ENCODE results near the gene ARF4. TPM values are rescaled to one million over a fixed set of nuclear protein-coding genes. Genes with fewer than 3 reads are reported as not detected.
A peak's percentile ranks its signal among the peaks of the same experiment; 100 is the strongest.

Gene ARF4
- total and polyA plus RNA-seq, 2 experiments from 2014 or later: 144 to 249 TPM

GRCh38 chr3:57555306-57555705, 41.8 kb downstream of the ARF4 start:
- Histone ChIP-seq H3K36me3 (ENCODE audit: insufficient read depth) (no peaks in the 10 kb centered on the region), H3K79me2 (replicated peaks; ENCODE audit: insufficient read depth) (peaks cover 17% of the 10 kb centered on the region), H3K27ac (ENCODE audit: low read depth) (no peak overlapping the region), H3K4me3 (peak overlapping the region; percentile 86), H3K9me2 (ENCODE audit: insufficient read depth) (no peaks in the 10 kb centered on the region), H3K27me3 (ENCODE audit: insufficient read depth) (peaks cover 14% of the 10 kb centered on the region; the same call in 1 of the 2 replicates), H2AFZ (peak overlapping the region; percentile 99), H3K4me1 (ENCODE audit: insufficient read depth) (peaks cover 9% of the 10 kb centered on the region), H3F3A (replicated peaks; ENCODE audit: low read depth) (peaks cover 12% of the 10 kb centered on the region; the same call in 1 of the 2 replicates), H4K20me1 (replicated peaks; ENCODE audit: insufficient read depth) (0 out of 2 replicates have a peak, but pooled peaks cover 4% of the 10 kb centered on the region), H3K4me2 (peak overlapping the region; percentile 96)
- H3K9me3 Mint-ChIP-seq: no peaks in the 10 kb centered on the region
- peaks cover 17% of the 10 kb centered on the region; the same call in 2 of the 3 replicates for H3K4me1 Mint-ChIP-seq
- H3K4me3 Mint-ChIP-seq: peak overlapping the region; percentile 91
- H3K27ac Mint-ChIP-seq: peak overlapping the region; percentile 99; the same call in 1 of the 2 replicates
- peaks cover 15% of the 10 kb centered on the region for H3K36me3 Mint-ChIP-seq (ENCODE audit: low read depth)
- DNase-seq (ENCODE audit: low spot score): no peak
- ATAC-seq: no peak
- TF ChIP-seq CREB1 (CRISPR knock-in tag; IDR thresholded peaks at IDR 0.05; ENCODE audit: low read depth) (no peak), ETS1 (IDR thresholded peaks at IDR 0.05) (no peak), POLR2AphosphoS5 (IDR thresholded peaks at IDR 0.05; ENCODE audit: low read depth) (no peak), EZH2phosphoT487 (IDR thresholded peaks at IDR 0.05; ENCODE audit: unreplicated experiment) (no peak), NANOG (IDR thresholded peaks at IDR 0.05; ENCODE audit: borderline replicate concordance) (no peak), EZH2 (IDR thresholded peaks at IDR 0.05; ENCODE audit: low read depth, unreplicated experiment) (no peak), STAT1 (IDR thresholded peaks at IDR 0.05; ENCODE audit: unreplicated experiment) (no peak), REST (IDR thresholded peaks at IDR 0.05; ENCODE audit: unreplicated experiment) (no peak), ZNF462 (CRISPR knock-in tag; IDR thresholded peaks at IDR 0.05) (no peak), CTCF (conservative IDR thresholded peaks at IDR 0.05; ENCODE audit: low read depth in 2 of 2) (no peak), ZNF114 (CRISPR knock-in tag; IDR thresholded peaks at IDR 0.05) (no peak), JUNB (IDR thresholded peaks at IDR 0.05; ENCODE audit: unreplicated experiment) (no peak), ZNF331 (CRISPR knock-in tag; IDR thresholded peaks at IDR 0.05; ENCODE audit: low read depth) (no peak)
- H3K27me3 Mint-ChIP-seq (ENCODE audit: insufficient read depth, low read depth, poor library complexity): peaks cover 4% of the 10 kb centered on the region

All from GM23338 (cell line).